ENCODE measurements around the gene PRKN.

The PRKN gene

GRCh38 chr6:161631676-161632194, 1095.8 kb downstream of the PRKN start:
- DNase-seq = no peak

GRCh38 chr6:161630674-161631073, 1096.9 kb downstream of the PRKN start:
- no peak for DNase-seq

GRCh38 chr6:161626132-161626676, 1101.4 kb downstream of the PRKN start:
- no peak for DNase-seq

- DNase-seq = no peak
These were observed 1103.5 kb downstream of the PRKN start for GRCh38 chr6:161624111-161624510.

GRCh38 chr6:161622779-161623178, 1104.8 kb downstream of the PRKN start:
- DNase-seq = no peak

GRCh38 chr6:161618831-161619454, 1108.6 kb downstream of the PRKN start:
- no peak for DNase-seq

GRCh38 chr6:161613711-161614110, 1113.9 kb downstream of the PRKN start:
- no peak for DNase-seq

- no peak for DNase-seq
These were observed 1118.8 kb downstream of the PRKN start for GRCh38 chr6:161608771-161609170.

GRCh38 chr6:161607696-161608297, 1119.8 kb downstream of the PRKN start:
- no peak for DNase-seq

GRCh38 chr6:161602359-161602758, 1125.2 kb downstream of the PRKN start:
- no peak for DNase-seq

GRCh38 chr6:161598896-161599295, 1128.7 kb downstream of the PRKN start:
- no peak for DNase-seq

- DNase-seq = no peak
These were observed 1130.6 kb downstream of the PRKN start for GRCh38 chr6:161596807-161597520.

GRCh38 chr6:161594412-161594811, 1133.2 kb downstream of the PRKN start:
- DNase-seq = no peak

- DNase-seq = no peak
These were observed 1136.5 kb downstream of the PRKN start for GRCh38 chr6:161590961-161591627.

GRCh38 chr6:161586887-161587286, 1140.7 kb downstream of the PRKN start:
- DNase-seq = no peak

GRCh38 chr6:161584621-161585340, 1142.8 kb downstream of the PRKN start:
- DNase-seq = no peak

GRCh38 chr6:161584051-161584450, 1143.5 kb downstream of the PRKN start:
- DNase-seq = no peak

GRCh38 chr6:161583584-161583983, 1144.0 kb downstream of the PRKN start:
- DNase-seq = no peak

GRCh38 chr6:161578478-161578877, 1149.1 kb downstream of the PRKN start:
- no peak for DNase-seq

- DNase-seq = no peak
These were observed 1151.9 kb downstream of the PRKN start for GRCh38 chr6:161575523-161576254.

GRCh38 chr6:161568885-161569456, 1158.6 kb downstream of the PRKN start:
- no peak for DNase-seq
